ENCODE data around the gene RNASE11.
"Not testable (repeated sequence)": the region's sequence is repeated elsewhere in the genome, so short reads cannot be mapped to it uniquely, and the experiment has no call there.

RNASE11 gene

GRCh38 chr14:20614038-20614840, 26.4 kb upstream of the RNASE11 start:
- no peak for DNase-seq (ENCODE audit: low spot score)

DNA sequence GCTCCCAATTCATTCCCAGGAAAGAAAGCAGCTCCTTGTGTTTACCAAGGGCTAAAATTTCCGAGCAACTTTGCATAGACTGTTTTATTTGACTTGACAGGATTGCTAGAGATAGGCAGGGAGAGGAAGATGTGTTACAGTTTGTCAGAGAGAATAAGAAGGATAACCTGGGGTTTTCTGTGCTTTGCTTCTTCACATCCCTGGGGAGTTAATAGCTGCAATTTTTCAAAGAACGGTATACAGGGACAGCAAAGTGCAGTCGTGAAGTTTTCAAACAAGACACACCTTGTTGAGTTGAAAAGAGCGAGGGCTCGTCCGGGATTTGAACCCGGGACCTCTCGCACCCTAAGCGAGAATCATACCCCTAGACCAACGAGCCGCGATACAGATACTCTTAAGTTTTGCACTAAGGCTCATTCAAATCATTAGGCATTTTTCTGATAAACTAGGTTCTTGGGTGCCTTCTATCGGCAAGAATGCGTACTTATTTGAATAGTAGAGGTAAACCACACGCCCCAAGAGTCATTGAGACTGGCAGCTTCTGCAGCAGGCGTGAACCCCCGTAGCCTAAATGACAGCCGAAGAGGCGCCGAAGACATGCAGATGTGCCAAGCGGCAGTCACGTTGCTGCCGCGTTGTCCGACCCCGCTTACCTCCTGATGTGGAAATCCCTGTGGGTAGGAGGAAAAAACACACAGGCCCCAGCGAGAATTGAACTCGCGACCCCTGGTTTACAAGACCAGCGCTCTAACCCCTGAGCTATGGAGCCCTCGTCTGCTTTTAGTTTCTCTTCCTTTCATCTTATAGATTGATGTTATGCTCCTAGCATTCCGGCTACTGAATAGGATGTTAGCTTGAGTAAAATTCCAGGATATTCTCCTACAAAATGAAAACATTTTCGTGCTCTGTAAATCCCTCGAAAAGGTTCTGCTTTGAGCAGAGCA, 25.6 kb upstream of the RNASE11 start:
- peak; percentile 96 for DNase-seq (ENCODE audit: low spot score)

- no peak for DNase-seq (ENCODE audit: low spot score)
Measured at GRCh38 chr14:20612403-20612802, 24.6 kb upstream of the RNASE11 start.

GRCh38 chr14:20611277-20611676, 23.5 kb upstream of the RNASE11 start:
- no peak for DNase-seq (ENCODE audit: low spot score)

GRCh38 chr14:20610002-20610765, 22.4 kb upstream of the RNASE11 start:
- DNase-seq (ENCODE audit: low spot score) = peak; percentile 86

- peak; percentile 92 for DNase-seq (ENCODE audit: low spot score)
Measured at GRCh38 chr14:20609215-20610001, 21.6 kb upstream of the RNASE11 start.

- no peak for DNase-seq (ENCODE audit: low spot score)
Measured at GRCh38 chr14:20608383-20609110, 20.7 kb upstream of the RNASE11 start.

- DNase-seq (ENCODE audit: low spot score) = no peak
Measured at GRCh38 chr14:20607617-20608016, 19.8 kb upstream of the RNASE11 start.

DNA sequence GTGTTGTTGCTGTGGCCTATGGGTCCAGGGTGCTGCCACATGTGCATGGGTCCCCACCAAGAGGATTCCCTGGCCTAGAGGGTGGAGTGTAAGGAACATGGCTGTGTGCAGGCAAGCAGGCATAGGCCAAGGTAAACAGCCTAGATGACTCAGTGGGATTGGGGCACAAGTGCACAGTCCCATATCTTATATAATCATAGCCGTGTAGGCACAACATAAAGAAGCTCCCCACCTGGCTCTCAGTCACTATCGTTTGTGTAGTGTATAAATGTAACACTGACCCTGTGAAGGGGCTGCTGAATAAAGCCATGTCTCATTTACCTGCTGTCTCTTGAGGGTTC, 19.1 kb upstream of the RNASE11 start:
- no peak for DNase-seq (ENCODE audit: low spot score)

- DNase-seq (ENCODE audit: low spot score) = peak; percentile 76
Measured at GRCh38 chr14:20606190-20606901, 18.5 kb upstream of the RNASE11 start.

DNA sequence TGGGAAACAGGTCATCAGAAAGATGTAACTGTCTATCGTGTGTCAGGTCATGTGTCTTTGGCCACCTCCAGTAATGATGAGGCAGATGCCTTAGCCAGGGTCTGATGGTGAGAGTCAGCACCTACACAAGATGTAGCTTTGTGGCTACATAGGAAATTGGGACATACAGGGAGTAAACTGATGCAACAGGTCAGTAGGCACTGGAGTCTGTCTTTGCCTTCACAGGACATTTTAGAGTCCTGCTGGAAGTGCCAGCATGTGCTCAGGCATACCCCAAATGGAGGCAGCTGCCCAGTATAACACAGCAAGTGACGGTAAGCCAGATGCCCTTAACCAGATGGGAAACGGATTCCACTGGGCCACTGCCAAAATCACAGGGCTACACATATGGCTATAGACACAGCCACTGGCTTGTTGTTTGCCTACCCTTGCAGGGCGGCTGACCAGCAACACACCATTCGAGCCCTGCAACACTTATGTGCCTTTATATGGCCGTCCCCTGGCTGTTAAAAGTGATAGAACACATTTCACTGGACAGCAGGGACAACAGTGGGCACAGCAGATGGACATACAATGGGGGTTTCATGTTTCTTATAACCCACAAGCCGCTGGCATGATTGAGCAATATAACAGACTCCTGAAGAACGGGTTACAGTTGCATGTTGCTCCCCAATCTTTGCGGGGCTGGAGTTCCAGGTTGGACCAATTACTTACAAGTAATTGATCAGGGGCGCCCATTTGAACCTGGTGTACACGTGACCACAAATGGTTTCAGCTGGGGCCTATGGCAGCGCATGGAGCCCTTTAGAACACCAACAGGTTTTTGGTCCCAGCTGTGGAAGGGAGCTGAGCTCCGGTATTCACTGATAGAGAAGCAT, 16.3 kb upstream of the RNASE11 start:
- no peak for DNase-seq (ENCODE audit: low spot score)

GRCh38 chr14:20602583-20602982, 14.8 kb upstream of the RNASE11 start:
- DNase-seq (ENCODE audit: low spot score) = no peak

DNA sequence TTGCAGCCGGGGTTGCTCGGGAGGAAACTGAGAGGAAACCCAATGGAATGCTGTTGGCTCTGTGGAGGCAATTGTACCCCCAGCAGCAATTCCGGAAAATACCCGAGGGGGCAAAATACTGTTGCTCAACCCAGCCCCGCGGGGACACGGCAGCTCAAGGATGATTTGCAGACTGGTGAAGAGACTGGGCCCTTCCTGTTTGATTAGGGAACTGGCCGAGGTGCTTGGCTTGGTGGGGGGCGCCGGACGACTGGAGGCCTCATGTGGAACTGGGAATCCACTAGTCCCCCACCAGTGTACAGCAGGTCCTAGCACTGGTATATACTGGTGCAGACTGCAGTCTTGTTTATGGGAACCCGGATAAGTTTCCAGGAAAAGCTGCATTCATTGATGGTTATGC, 13.7 kb upstream of the RNASE11 start:
- DNase-seq (ENCODE audit: low spot score) = no peak

GRCh38 chr14:20597108-20597507, 9.3 kb upstream of the RNASE11 start:
- no peak for DNase-seq (ENCODE audit: low spot score)

- DNase-seq (ENCODE audit: low spot score) = not testable (repeated sequence)
Measured at GRCh38 chr14:20595726-20596125, 7.9 kb upstream of the RNASE11 start.

GRCh38 chr14:20592574-20592973, 4.8 kb upstream of the RNASE11 start:
- no peak for DNase-seq (ENCODE audit: low spot score)

- DNase-seq (ENCODE audit: low spot score) = no peak
Measured at GRCh38 chr14:20591235-20591634, 3.4 kb upstream of the RNASE11 start, which contains the start of gene RNASE12. Gene RNASE12, minus strand, starts transcription at chr14:20591376. Its CDS starts 653 bp downstream, at chr14:20590723.

DNA sequence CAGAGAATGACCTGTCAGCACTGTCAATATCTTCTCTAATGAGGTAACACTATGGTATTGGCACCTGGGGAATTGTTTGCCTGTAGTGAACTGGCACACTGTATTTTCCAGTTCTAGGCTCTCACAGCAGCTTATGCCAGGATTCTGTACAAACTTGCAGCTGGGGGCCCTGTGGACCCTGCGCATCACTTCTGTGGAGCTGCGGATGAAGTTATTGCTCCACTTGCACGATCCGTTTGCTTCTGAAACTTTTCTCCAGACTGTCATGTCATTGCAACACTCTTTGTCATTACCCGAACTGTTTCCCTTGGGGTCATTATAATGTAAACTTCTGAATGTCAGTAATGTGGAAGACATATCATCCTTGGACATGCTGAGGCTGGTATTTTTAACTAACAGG, 3.9 kb downstream of the RNASE11 start:
- no peak for DNase-seq (ENCODE audit: low spot score)

DNA sequence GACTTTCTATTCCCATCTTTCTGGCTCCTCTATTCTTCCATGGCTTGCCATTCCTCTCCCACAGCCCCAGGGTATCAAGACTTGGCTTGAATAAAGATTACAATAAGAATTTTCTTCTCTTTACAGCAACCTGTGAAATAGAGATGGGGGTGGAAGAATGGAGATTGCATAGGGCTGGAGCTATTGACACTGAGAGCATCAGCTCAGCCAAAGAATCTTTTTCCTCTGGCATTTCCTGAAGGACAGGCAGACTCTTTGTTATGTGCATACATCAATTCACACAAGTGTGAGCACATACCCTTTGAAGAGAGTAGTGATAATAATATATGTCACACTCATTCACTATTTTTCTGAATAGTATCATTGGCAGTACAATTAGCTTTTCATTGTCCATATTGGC, 4.7 kb downstream of the RNASE11 start:
- no peak for DNase-seq (ENCODE audit: low spot score)

All from COLO829 (cell line).